Fibroblast of lung (primary cell): ENCODE measurements around the gene ALG2. TPM values are rescaled to one million over a fixed set of nuclear protein-coding genes. Genes with fewer than 3 reads are reported as not detected.

Experiments
- DNase-seq, 2 donors: peaks; one replicate each; pipeline versions ENCODE4 v3.0.0 to v3.0.0-alpha.2; 2010; ENCODE audit warnings: low read depth in 2 of 2
- H2AFZ ChIP-seq: 2 replicates; pipeline ENCODE4 v1.5.1; 2012; ENCODE audit warnings: low read length, control low read depth, inconsistent platforms
- H3K27ac ChIP-seq: 2 replicates; pipeline ENCODE4 v1.5.1; 2011; ENCODE audit warnings: low read length, control low read depth; ENCODE audit not compliant: insufficient read depth
- H3K27me3 ChIP-seq: 2 replicates; pipeline ENCODE4 v1.5.1; 2011; ENCODE audit warnings: mild to moderate bottlenecking, low read length; ENCODE audit not compliant: control insufficient read depth, insufficient read depth
- H3K36me3 ChIP-seq: 2 replicates; pipeline ENCODE4 v1.5.1; 2011; ENCODE audit warnings: low read length; ENCODE audit not compliant: control insufficient read depth, insufficient read depth
- H3K4me1 ChIP-seq: 2 replicates; pipeline ENCODE4 v1.5.1; 2011; ENCODE audit warnings: low read length; ENCODE audit not compliant: control insufficient read depth, insufficient read depth; ENCODE audit errors: extremely low read depth
- H3K4me2 ChIP-seq: 2 replicates; pipeline ENCODE4 v1.5.1; 2011; ENCODE audit warnings: low read length, control low read depth; ENCODE audit not compliant: insufficient read depth; ENCODE audit errors: extremely low read depth
- H3K4me3 ChIP-seq, 4 experiments: fragments of 200-600 bp in 1 of 4; sonication (generic) in 1 of 4; replicated peaks in 1 of 4; 2 replicates each; pipeline ENCODE4 v1.5.1; 2011 to 2016; ENCODE audit warnings: low read length in 4 of 4, low read depth in 3 of 4, mild to moderate bottlenecking in 3 of 4, control low read depth in 2 of 4, inconsistent platforms in 1 of 4, mixed read lengths in 1 of 4; ENCODE audit not compliant: insufficient read depth in 1 of 4; ENCODE audit errors: control extremely low read depth in 1 of 4
- H3K79me2 ChIP-seq: 2 replicates; pipeline ENCODE4 v1.5.1; 2012; ENCODE audit warnings: mild to moderate bottlenecking, low read length, inconsistent platforms; ENCODE audit not compliant: control insufficient read depth, insufficient read depth
- H3K9ac ChIP-seq: 2 replicates; pipeline ENCODE4 v1.5.1; 2011; ENCODE audit warnings: mild to moderate bottlenecking, low read length, control low read depth; ENCODE audit not compliant: insufficient read depth
- H3K9me3 ChIP-seq: 2 replicates; pipeline ENCODE4 v1.5.1; 2012; ENCODE audit warnings: low read depth, low read length; ENCODE audit not compliant: control insufficient read depth, insufficient read depth
- H4K20me1 ChIP-seq: 2 replicates; pipeline ENCODE4 v1.5.1; 2011; ENCODE audit warnings: low read length; ENCODE audit not compliant: control insufficient read depth, insufficient read depth; ENCODE audit errors: extremely low read depth
- EZH2 ChIP-seq: IDR thresholded peaks from 2 replicates; pipeline ENCODE4 v1.5.1; 2012; ENCODE audit warnings: low read length, control low read depth, mild to moderate bottlenecking; ENCODE audit errors: missing control alignments
- polyA plus RNA-seq, 2 donors: library from polyadenylated mRNA; depleted of rRNA in 1 of 2; stranded (reverse) in 1 of 2; unstranded in 1 of 2; fragments of >200 nt; gene quantifications; 2 replicates each; pipeline ENCODE4 v1.2.1, GENCODE V29; 2011 to 2012; ENCODE audit warnings: missing spikeins in 1 of 2
- total RNA-seq: library from RNA; depleted of rRNA; stranded (reverse); fragments of >200 nt; gene quantifications from 2 replicates; pipeline ENCODE4 v1.2.1, GENCODE V29; 2014
- TF ChIP-seq, protein P1 (sequence below), 2 donors: IDR thresholded peaks in 1 of 2; conservative IDR thresholded peaks in 1 of 2; 1 replicate in 1 of 2; 2 replicates in 1 of 2; pipeline ENCODE4 v1.5.1; 2011 to 2012; ENCODE audit warnings: low read length in 2 of 2, control low read depth in 1 of 2, inconsistent platforms in 1 of 2, low read depth in 1 of 2, mild to moderate bottlenecking in 1 of 2

ALG2 gene
- total and polyA plus RNA-seq, 2 donors (not counting 1 experiment from before 2014, with no cell fraction given), result 37.8 to 62.2 TPM

DNA sequence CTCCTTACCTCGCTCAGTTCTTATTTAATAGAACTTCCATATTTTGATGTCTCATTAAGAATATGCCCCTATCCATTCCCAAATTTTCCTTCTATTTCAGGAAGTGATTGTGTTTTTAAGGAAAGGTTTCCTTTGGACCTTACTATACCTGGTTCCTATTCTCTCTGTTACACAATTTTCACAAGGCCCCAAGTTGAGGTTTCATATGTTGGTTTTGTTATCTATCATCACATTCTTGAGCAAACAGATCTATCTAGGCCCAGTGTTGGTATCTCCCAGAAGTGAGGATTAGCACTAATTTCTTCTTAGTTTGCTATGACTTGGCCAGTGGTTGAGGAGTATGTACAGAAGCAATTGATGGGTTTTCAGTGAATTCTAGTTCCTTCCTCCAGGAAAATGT, 41.5 kb downstream of the ALG2 start:
- H3K4me2 ChIP-seq, result no peak overlapping the region
- H3K9ac ChIP-seq, result no peak overlapping the region
- no peak overlapping the region for H2AFZ ChIP-seq
- no peaks in the 10 kb centered on the region for H3K9me3 ChIP-seq
- TF ChIP-seq, protein P1, sequence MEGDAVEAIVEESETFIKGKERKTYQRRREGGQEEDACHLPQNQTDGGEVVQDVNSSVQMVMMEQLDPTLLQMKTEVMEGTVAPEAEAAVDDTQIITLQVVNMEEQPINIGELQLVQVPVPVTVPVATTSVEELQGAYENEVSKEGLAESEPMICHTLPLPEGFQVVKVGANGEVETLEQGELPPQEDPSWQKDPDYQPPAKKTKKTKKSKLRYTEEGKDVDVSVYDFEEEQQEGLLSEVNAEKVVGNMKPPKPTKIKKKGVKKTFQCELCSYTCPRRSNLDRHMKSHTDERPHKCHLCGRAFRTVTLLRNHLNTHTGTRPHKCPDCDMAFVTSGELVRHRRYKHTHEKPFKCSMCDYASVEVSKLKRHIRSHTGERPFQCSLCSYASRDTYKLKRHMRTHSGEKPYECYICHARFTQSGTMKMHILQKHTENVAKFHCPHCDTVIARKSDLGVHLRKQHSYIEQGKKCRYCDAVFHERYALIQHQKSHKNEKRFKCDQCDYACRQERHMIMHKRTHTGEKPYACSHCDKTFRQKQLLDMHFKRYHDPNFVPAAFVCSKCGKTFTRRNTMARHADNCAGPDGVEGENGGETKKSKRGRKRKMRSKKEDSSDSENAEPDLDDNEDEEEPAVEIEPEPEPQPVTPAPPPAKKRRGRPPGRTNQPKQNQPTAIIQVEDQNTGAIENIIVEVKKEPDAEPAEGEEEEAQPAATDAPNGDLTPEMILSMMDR (conservative IDR thresholded peaks at IDR 0.05 in 1 of 2, IDR thresholded peaks at IDR 0.05 in 1 of 2; ENCODE audit: low read depth in 1 of 2, low read length in 2 of 2), result no peak
- no peak for DNase-seq
- no peaks in the 10 kb centered on the region for H3K79me2 ChIP-seq
- H3K36me3 ChIP-seq, result no peaks in the 10 kb centered on the region
- H3K4me1 ChIP-seq, result peaks cover 5% of the 10 kb centered on the region
- H3K4me3 ChIP-seq, result no peak overlapping the region
- no peak overlapping the region for H3K27ac ChIP-seq
- H4K20me1 ChIP-seq, result no peaks in the 10 kb centered on the region
- no peaks in the 10 kb centered on the region for H3K27me3 ChIP-seq

DNA sequence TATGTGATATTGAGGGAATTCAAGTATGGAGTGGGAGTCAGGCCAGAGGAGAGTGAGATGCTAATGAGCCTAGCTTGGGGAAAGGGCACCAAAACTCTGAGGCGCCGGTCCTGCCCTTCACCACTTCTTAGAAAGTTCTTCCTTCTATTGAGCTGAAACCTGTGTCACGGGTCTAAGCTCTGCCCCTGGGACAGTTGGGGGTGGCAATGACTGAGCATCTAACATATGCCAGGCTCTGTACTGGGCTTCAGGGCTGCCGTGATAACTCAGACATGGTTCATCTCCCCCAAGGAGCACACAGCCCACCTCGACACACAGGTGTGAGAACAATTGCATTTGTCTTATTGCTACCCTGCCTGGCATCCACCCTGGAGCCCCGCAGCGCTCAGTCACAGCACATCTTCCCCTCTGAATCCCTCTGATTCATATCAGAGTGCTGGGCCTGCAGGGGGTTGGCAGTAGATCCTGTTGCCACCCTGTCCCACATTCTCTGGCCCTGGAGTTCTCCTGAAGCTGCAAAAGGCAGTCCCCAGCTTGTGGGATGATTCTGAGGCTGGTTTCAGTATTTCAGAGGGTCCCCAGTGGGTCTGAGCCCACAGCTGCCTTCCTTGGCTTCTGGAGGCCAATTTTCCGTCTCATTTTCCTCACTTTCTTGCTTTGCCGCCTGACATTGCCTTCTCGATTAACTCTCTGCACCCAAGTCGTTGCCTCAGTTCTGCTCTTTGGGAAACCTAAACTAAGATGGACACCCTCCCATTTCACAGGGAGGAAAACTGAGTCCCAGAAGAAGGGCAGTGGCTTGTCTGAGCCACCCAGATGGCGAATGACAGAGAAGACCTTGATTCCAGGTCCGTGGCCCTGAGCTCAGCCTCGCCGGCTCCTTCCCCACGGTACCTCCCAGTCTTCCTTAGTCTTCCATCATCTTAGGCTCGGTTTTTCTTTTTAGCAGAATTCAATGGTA, 42.5 kb downstream of the ALG2 start:
- Histone ChIP-seq H3K36me3 (no peaks in the 10 kb centered on the region), H3K4me1 (no peaks in the 10 kb centered on the region), H2AFZ (no peak overlapping the region)

DNA sequence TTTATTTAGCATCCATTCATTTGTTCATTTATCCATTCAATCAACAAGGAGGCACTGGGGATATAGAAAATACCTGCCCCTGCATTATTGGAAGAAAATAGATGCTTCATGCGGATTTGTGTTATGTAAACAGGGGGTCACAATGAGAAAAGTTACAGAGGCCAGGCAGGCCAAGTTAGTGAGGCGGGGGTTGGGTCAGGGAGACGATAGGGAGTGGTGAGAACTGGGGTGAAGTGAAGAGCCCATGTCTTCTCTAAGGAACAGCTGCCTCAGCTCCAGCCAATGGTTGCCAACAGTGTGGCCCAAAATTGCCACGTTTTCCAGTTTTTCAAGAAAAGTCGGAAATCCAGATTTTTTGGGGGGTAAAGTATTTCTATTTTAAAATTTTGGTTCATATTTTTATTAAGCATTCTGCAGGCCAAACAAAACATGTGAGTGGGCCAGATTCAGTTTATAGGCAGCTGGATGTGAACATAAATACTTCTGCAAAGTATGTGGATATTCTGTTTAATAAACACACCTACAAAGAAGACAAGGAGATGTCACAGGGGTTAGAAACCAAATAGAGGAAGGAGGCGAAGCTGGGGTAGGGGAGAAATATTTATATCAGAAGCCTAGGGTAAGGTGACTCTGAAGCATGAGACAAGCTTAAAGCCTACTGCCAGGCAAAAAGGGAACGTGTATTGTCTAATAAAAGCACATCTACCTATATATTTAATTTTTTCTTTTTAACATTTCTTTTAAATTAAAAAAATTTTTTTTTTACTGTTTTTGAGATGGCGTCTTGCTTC, 44.0 kb downstream of the ALG2 start:
- no peak overlapping the region for H2AFZ ChIP-seq
- H3K4me3 ChIP-seq, result no peak overlapping the region

More for the DNA sequence above, 42.5 kb downstream of the ALG2 start:
- Histone ChIP-seq H3K9ac (no peak overlapping the region), H3K27ac (no peak overlapping the region), H3K9me3 (no peaks in the 10 kb centered on the region), H4K20me1 (no peaks in the 10 kb centered on the region), H3K4me2 (no peak overlapping the region), H3K79me2 (no peaks in the 10 kb centered on the region), H3K27me3 (no peaks in the 10 kb centered on the region), H3K4me3 (no peak overlapping the region)
- DNase-seq, result no peak
- no peak for TF ChIP-seq EZH2
- TF ChIP-seq, protein P1 (conservative IDR thresholded peaks at IDR 0.05 in 1 of 2, IDR thresholded peaks at IDR 0.05 in 1 of 2; ENCODE audit: low read depth in 1 of 2, low read length in 2 of 2), result no peak

More for the DNA sequence above, 44.0 kb downstream of the ALG2 start:
- Histone ChIP-seq H3K27ac (no peak overlapping the region), H4K20me1 (no peaks in the 10 kb centered on the region), H3K4me1 (no peaks in the 10 kb centered on the region), H3K9me3 (no peaks in the 10 kb centered on the region), H3K4me2 (no peak overlapping the region), H3K79me2 (no peaks in the 10 kb centered on the region), H3K27me3 (no peaks in the 10 kb centered on the region), H3K9ac (no peak overlapping the region), H3K36me3 (no peaks in the 10 kb centered on the region)
- TF ChIP-seq EZH2, result no peak
- TF ChIP-seq, protein P1 (conservative IDR thresholded peaks at IDR 0.05 in 1 of 2, IDR thresholded peaks at IDR 0.05 in 1 of 2; ENCODE audit: low read depth in 1 of 2, low read length in 2 of 2), result no peak
- DNase-seq, result no peak
